HEK293T (cell line): Measurements from ENCODE around the gene DAPK1.

Source experiments
- CTCF ChIA-PET: fragments of 350-600 bp; formaldehyde crosslinking; extraction: SDS; loops from one replicate; lab custom pipeline; 2021; ENCODE audit warnings: antibody characterized with exemption, inconsistent platforms; lab: Yijun Ruan, JAX
- POLR2A ChIA-PET: fragments of 350-600 bp; formaldehyde crosslinking; extraction: SDS; loops from one replicate; lab custom pipeline; 2020; ENCODE audit warnings: antibody characterized with exemption, inconsistent platforms; lab: Yijun Ruan, JAX
- DNase-seq: peaks from one replicate; pipeline ENCODE4 v3.0.0; 2012; ENCODE audit warnings: mixed read lengths; ENCODE audit errors: extremely low spot score
- ARNT ChIP-seq: fragments of 450-650 bp; IDR thresholded peaks from 2 replicates; pipeline ENCODE4 v1.6.1; 2017; ENCODE audit warnings: mild to moderate bottlenecking
- BHLHE40 ChIP-seq: fragments of 450-650 bp; IDR thresholded peaks from 2 replicates; pipeline ENCODE4 v1.6.1; 2016; ENCODE audit warnings: mild to moderate bottlenecking, moderate library complexity, borderline replicate concordance
- CTBP1 ChIP-seq: fragments of 450-650 bp; IDR thresholded peaks from 2 replicates; pipeline ENCODE4 v1.6.1; 2016; ENCODE audit warnings: borderline replicate concordance
- ELF4 ChIP-seq: fragments of 450-650 bp; IDR thresholded peaks from 2 replicates; pipeline ENCODE4 v1.6.1; 2017; ENCODE audit warnings: antibody characterized with exemption
- FOXA1 ChIP-seq: fragments of 450-650 bp; IDR thresholded peaks from 2 replicates; pipeline ENCODE4 v1.6.1; 2016; ENCODE audit warnings: mild to moderate bottlenecking
- FOXK2 ChIP-seq: fragments of 450-650 bp; IDR thresholded peaks from 2 replicates; pipeline ENCODE4 v1.6.1; 2016; ENCODE audit warnings: mild to moderate bottlenecking
- FOXM1 ChIP-seq: fragments of 450-650 bp; IDR thresholded peaks from 2 replicates; pipeline ENCODE4 v1.6.1; 2017; ENCODE audit warnings: mild to moderate bottlenecking, borderline replicate concordance
- HDGF ChIP-seq: fragments of 450-650 bp; IDR thresholded peaks from 2 replicates; pipeline ENCODE4 v1.6.1; 2017; ENCODE audit warnings: antibody characterized with exemption, borderline replicate concordance
- L3MBTL2 ChIP-seq: fragments of 450-650 bp; conservative IDR thresholded peaks from 2 replicates; pipeline ENCODE4 v1.6.1; 2016; ENCODE audit warnings: mild to moderate bottlenecking
- LEF1 ChIP-seq: fragments of 450-650 bp; IDR thresholded peaks from 2 replicates; pipeline ENCODE4 v1.6.1; 2017; ENCODE audit warnings: mild to moderate bottlenecking, borderline replicate concordance
- NFRKB ChIP-seq: fragments of 450-650 bp; IDR thresholded peaks from 2 replicates; pipeline ENCODE4 v1.6.1; 2016; ENCODE audit warnings: mild to moderate bottlenecking, moderate library complexity
- SP1 ChIP-seq: fragments of 450-650 bp; IDR thresholded peaks from 2 replicates; pipeline ENCODE4 v1.6.1; 2017
- SUZ12 ChIP-seq: fragments of 450-650 bp; IDR thresholded peaks from 2 replicates; pipeline ENCODE4 v1.6.1; 2016; ENCODE audit warnings: mild to moderate bottlenecking
- TARDBP ChIP-seq: fragments of 450-650 bp; IDR thresholded peaks from 2 replicates; pipeline ENCODE4 v1.6.1; 2016
- ZNF384 ChIP-seq: fragments of 450-650 bp; IDR thresholded peaks from 2 replicates; pipeline ENCODE4 v1.6.1; 2016
- TF ChIP-seq, protein P1 (sequence below): fragments of 450-650 bp; IDR thresholded peaks from 2 replicates; pipeline ENCODE4 v1.6.1; 2016

The DAPK1 gene

DNA sequence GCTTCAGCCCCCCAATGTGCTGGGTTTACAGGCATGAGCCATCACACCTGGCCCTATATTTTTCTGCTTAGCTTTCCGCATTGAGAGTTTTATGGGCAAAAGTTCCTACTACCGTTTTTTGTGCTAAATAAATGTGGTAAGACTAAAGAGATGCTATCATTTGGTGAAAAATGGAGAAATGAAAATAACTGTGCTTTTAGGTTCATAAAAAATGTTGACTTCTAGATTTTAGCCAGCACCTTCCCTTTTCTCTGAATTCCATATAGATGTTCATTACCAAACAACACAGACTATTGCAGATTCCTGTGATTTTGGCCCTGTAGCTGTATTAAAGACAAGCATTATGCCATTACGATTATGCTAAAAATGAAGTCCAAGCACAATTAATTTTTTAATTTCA is 156.3 kb downstream of the DAPK1 start:
- POLR2A ChIA-PET = no interaction called here
- no peak for DNase-seq
- CTCF ChIA-PET = no interaction called here
- TF ChIP-seq FOXK2 = no peak
- TF ChIP-seq ZNF384 = no peak

DNA sequence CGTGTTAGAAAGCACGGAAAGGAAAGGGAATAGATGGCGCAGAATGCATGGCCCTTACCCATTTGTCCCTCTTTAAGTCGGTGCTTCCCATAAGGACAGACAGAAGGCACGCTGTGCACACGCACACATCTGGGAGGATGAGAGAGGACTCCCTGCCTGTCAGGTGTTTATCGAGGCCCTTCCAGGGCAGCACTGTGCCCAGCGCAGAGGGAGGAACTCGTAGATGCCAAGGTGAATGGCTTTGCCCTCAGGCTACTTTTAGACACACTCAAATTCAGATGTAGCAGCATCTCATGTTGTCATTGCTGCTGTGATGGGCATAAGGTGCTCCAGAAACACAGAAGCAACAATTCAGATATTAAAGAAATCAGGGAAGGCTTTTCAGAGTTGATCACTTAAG is 158.1 kb downstream of the DAPK1 start:
- POLR2A ChIA-PET = no interaction called here
- TF ChIP-seq SP1 (no peak), SUZ12 (no peak), HDGF (no peak), CTBP1 (no peak), LEF1 (no peak), TARDBP (no peak), NFRKB (no peak), ARNT (no peak), L3MBTL2 (no peak), FOXK2 (no peak), BHLHE40 (no peak), ELF4 (no peak)
- TF ChIP-seq, protein P1, sequence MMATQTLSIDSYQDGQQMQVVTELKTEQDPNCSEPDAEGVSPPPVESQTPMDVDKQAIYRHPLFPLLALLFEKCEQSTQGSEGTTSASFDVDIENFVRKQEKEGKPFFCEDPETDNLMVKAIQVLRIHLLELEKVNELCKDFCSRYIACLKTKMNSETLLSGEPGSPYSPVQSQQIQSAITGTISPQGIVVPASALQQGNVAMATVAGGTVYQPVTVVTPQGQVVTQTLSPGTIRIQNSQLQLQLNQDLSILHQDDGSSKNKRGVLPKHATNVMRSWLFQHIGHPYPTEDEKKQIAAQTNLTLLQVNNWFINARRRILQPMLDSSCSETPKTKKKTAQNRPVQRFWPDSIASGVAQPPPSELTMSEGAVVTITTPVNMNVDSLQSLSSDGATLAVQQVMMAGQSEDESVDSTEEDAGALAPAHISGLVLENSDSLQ = no peak
- CTCF ChIA-PET = no interaction called here
- DNase-seq = no peak

DNA sequence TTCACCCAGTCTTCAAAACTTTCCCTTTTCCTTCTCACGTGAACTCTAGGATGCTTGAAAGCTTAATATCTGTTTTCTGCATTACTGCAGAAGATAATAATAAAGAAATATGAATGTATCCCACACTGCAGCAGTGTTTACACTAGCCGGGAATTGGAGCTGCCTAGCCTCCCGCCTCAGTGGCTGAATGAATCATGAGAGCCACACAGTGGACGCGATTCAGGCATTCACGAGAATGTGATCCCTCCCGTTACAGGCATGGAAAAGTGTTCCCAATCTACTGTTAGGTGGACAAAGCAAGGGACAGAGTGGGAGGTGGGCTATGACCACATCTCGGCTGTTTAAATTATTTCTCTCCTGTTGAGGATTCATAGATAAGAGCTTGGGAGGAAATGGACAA is 158.8 kb downstream of the DAPK1 start:
- DNase-seq = no peak
- CTCF ChIA-PET = no interaction called here
- TF ChIP-seq, protein P1 = no peak
- no peak for TF ChIP-seq FOXM1
- no peak for TF ChIP-seq FOXA1
- TF ChIP-seq ELF4 = no peak
- TF ChIP-seq NFRKB = no peak
- no peak for TF ChIP-seq ARNT
- TF ChIP-seq TARDBP = no peak
- TF ChIP-seq CTBP1 = no peak
- TF ChIP-seq FOXK2 = no peak
- no peak for TF ChIP-seq HDGF
- TF ChIP-seq LEF1 = no peak
- no peak for TF ChIP-seq BHLHE40
- TF ChIP-seq SP1 = no peak
- no peak for TF ChIP-seq SUZ12
- no peak for TF ChIP-seq L3MBTL2
- no peak for TF ChIP-seq ZNF384
- POLR2A ChIA-PET = no interaction called here

- DNase-seq = no peak
Measured at GRCh38 chr9:87657190-87657589, 159.5 kb downstream of the DAPK1 start.

DNA sequence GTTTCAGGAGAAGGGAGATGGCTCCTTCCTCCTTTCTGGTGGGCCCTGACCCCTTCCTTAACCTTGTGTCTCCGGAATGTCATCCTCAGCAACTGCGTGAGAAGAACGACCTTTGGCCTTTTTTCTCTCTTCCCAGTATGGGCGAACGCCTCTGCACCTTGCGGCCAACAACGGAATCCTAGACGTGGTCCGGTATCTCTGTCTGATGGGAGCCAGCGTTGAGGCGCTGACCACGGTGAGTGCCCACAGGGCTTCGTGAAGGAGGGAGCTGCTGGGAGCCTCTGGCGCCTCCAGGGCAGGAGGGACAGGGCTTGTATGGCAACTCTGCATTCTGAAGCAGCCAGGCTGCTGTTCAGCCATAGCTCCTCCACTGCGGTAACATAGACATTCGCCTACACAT is 160.2 kb downstream of the DAPK1 start:
- TF ChIP-seq LEF1 (no peak), FOXA1 (no peak), TARDBP (no peak), SUZ12 (no peak), FOXM1 (no peak), BHLHE40 (no peak), ZNF384 (no peak), SP1 (no peak), ARNT (no peak), ELF4 (no peak), CTBP1 (no peak), NFRKB (no peak), FOXK2 (no peak), HDGF (no peak)
- TF ChIP-seq, protein P1 = no peak
- no peak for DNase-seq
- ChIA-PET CTCF (no interaction called here), POLR2A (no interaction called here)

More at GRCh38 chr9:87657190-87657589, 159.5 kb downstream of the DAPK1 start:
- TF ChIP-seq ARNT (no peak), SUZ12 (no peak), LEF1 (no peak), NFRKB (no peak), BHLHE40 (no peak), ELF4 (no peak), CTBP1 (no peak), SP1 (no peak), L3MBTL2 (no peak), HDGF (no peak), ZNF384 (no peak), FOXA1 (no peak), TARDBP (no peak), FOXK2 (no peak), FOXM1 (no peak)
- TF ChIP-seq, protein P1 = no peak
- ChIA-PET POLR2A (no interaction called here), CTCF (no interaction called here)

GRCh38 chr9:87658511-87658910 is 160.8 kb downstream of the DAPK1 start:
- no peak for DNase-seq
- POLR2A ChIA-PET = no interaction called here
- CTCF ChIA-PET = no interaction called here
- TF ChIP-seq SP1 (no peak), NFRKB (no peak), ZNF384 (no peak), L3MBTL2 (no peak), FOXM1 (no peak), FOXA1 (no peak), HDGF (no peak), LEF1 (no peak), CTBP1 (no peak), TARDBP (no peak), SUZ12 (no peak), ELF4 (no peak), ARNT (no peak), FOXK2 (no peak), BHLHE40 (no peak)
- TF ChIP-seq, protein P1 = no peak
